B cell (primary cell): Measurements from ENCODE around the gene CIITA. TPM values are rescaled to one million over a fixed set of nuclear protein-coding genes. Genes with fewer than 3 reads are reported as not detected.

Source experiments
- ATAC-seq: fragments of 200-7000 bp; cut with Tn5 transposase; one replicate; pipeline ENCODE4 v1.10.0; 2021; ENCODE audit warnings: low read depth, mild to moderate bottlenecking, moderate number of reproducible peaks, moderate library complexity
- CTCF ChIA-PET: fragments of 350-600 bp; sonication (Branson Sonifier 250); formaldehyde crosslinking; loops from one replicate; lab custom pipeline; 2021; ENCODE audit warnings: antibody characterized with exemption, inconsistent platforms; lab: Charles Lee
- POLR2A ChIA-PET: fragments of 350-600 bp; sonication (Branson Sonifier 250); formaldehyde crosslinking; loops from one replicate; lab custom pipeline; 2021; ENCODE audit warnings: antibody characterized with exemption; lab: Charles Lee
- DNase-seq: peaks from one replicate; pipeline ENCODE4 v3.0.0; 2013
- H2AFZ ChIP-seq: 2 replicates; pipeline ENCODE4 v1.6.1; 2012; ENCODE audit warnings: mild to moderate bottlenecking, low read depth, low read length; ENCODE audit not compliant: insufficient read depth, poor library complexity, severe bottlenecking
- H3K27ac ChIP-seq, 2 donors: 1 replicate in 1 of 2; 2 replicates in 1 of 2; pipeline ENCODE4 v1.5.1; 2012 to 2013; ENCODE audit warnings: low read length in 2 of 2, mild to moderate bottlenecking in 2 of 2, moderate library complexity in 1 of 2
- H3K27me3 ChIP-seq, 4 experiments: fragments of 200-600 bp in 1 of 4; sonication (generic) in 1 of 4; replicated peaks in 1 of 4; 1 replicate in 2 of 4; 2 replicates in 2 of 4; pipeline versions ENCODE4 v1.6.1 to v1.7.0; 2013 to 2016; ENCODE audit warnings: low read length in 3 of 4, mild to moderate bottlenecking in 2 of 4, mixed read lengths in 1 of 4, moderate library complexity in 1 of 4; ENCODE audit not compliant: insufficient read depth in 4 of 4, control insufficient read depth in 3 of 4; ENCODE audit errors: control extremely low read depth in 1 of 4
- H3K36me3 ChIP-seq, 2 experiments: replicated peaks in 1 of 2; 1 replicate in 1 of 2; 2 replicates in 1 of 2; pipeline versions ENCODE4 v1.6.1 to v1.7.1; 2013; ENCODE audit warnings: low read length in 1 of 2; ENCODE audit not compliant: insufficient read depth in 2 of 2, control insufficient read depth in 1 of 2; ENCODE audit errors: control extremely low read depth in 1 of 2, extremely low read depth in 1 of 2
- H3K4me1 ChIP-seq, 2 donors: fragments of 200-600 bp in 1 of 2; sonication (generic) in 1 of 2; 1 replicate in 1 of 2; 2 replicates in 1 of 2; pipeline versions ENCODE4 v1.5.1 to v1.6.1; 2013 to 2017; ENCODE audit warnings: low read length in 2 of 2; ENCODE audit not compliant: control insufficient read depth in 2 of 2, insufficient read depth in 2 of 2
- H3K4me2 ChIP-seq: replicated peaks from 2 replicates; pipeline ENCODE3; 2012; ENCODE audit warnings: mild to moderate bottlenecking, low read depth, low read length; ENCODE audit not compliant: poor library complexity, severe bottlenecking
- H3K4me3 ChIP-seq, 5 experiments: fragments of 200-600 bp in 1 of 5; sonication (generic) in 1 of 5; 1 replicate in 3 of 5; 2 replicates in 2 of 5; pipeline versions ENCODE4 v1.5.1 to v1.7.0; 2011 to 2016; ENCODE audit warnings: low read length in 4 of 5, mild to moderate bottlenecking in 4 of 5, low read depth in 2 of 5, control low read depth in 1 of 5, moderate library complexity in 1 of 5; ENCODE audit not compliant: insufficient read depth in 1 of 5; ENCODE audit errors: control extremely low read depth in 1 of 5, extremely low read depth in 1 of 5
- H3K79me2 ChIP-seq: fragments of 200-600 bp; sonication (generic); one replicate; pipeline ENCODE4 v1.6.0; 2016; ENCODE audit warnings: low read length; ENCODE audit not compliant: control insufficient read depth, insufficient read depth
- H3K9ac ChIP-seq: fragments of 200-600 bp; sonication (generic); 2 replicates; pipeline ENCODE4 v1.6.1; 2017; ENCODE audit warnings: mild to moderate bottlenecking, low read length, moderate library complexity
- H3K9me3 ChIP-seq, 3 donors: one replicate each; pipeline versions ENCODE4 v1.6.1 to v1.7.1; 2013; ENCODE audit warnings: low read length in 2 of 3; ENCODE audit not compliant: control insufficient read depth in 2 of 3, insufficient read depth in 1 of 3; ENCODE audit errors: control extremely low read depth in 1 of 3
- H4K20me1 ChIP-seq: 2 replicates; pipeline ENCODE4 v1.6.0; 2012; ENCODE audit warnings: mild to moderate bottlenecking, low read length; ENCODE audit not compliant: insufficient read depth, control insufficient read depth, poor library complexity, severe bottlenecking
- H3K27ac Mint-ChIP-seq: one replicate; pipeline ENCODE4 v1.8.0; 2021; ENCODE audit warnings: mixed read lengths
- H3K27me3 Mint-ChIP-seq: one replicate; pipeline ENCODE4 v1.8.0; 2021; ENCODE audit warnings: mixed read lengths
- H3K4me1 Mint-ChIP-seq: one replicate; pipeline ENCODE4 v1.8.0; 2021; ENCODE audit warnings: mixed read lengths
- H3K4me3 Mint-ChIP-seq: one replicate; pipeline ENCODE4 v1.8.0; 2021; ENCODE audit warnings: mixed read lengths
- H3K9me3 Mint-ChIP-seq: one replicate; pipeline ENCODE4 v1.8.0; 2022; ENCODE audit warnings: mixed read lengths; ENCODE audit not compliant: insufficient read depth
- CTCF ChIP-seq: fragments of 200-600 bp; IDR thresholded peaks from one replicate; pipeline ENCODE4 v1.8.0; 2022; ENCODE audit warnings: antibody characterized with exemption, mild to moderate bottlenecking
- EZH2 ChIP-seq: IDR thresholded peaks from 2 replicates; pipeline ENCODE4 v1.6.1; 2012; ENCODE audit warnings: borderline replicate concordance, low read depth, mild to moderate bottlenecking, moderate library complexity, low read length; ENCODE audit not compliant: insufficient read depth, poor library complexity, severe bottlenecking
- WGBS: methylation state at CpG from one replicate; pipeline ENCODE4 v1.1.5; 2013; ENCODE audit warnings: missing lambda C conversion rate; ENCODE audit not compliant: insufficient coverage; 5-methylcytosine and 5-hydroxymethylcytosine counted together
- intact Hi-C: fragments of 100-400 bp; cut with micrococcal nuclease; formaldehyde crosslinking; loops from one replicate; pipeline ENCODE4 v1.10.0; 2022
- polyA plus RNA-seq: library from polyadenylated mRNA; depleted of rRNA; stranded (reverse); fragments of >200 nt; gene quantifications from 2 replicates; pipeline ENCODE4 v1.2.3, GENCODE V29; 2012
- total RNA-seq, 2 donors: library from RNA; stranded (reverse); fragments of 120-200 nt in 1 of 2; gene quantifications; 1 replicate in 1 of 2; 2 replicates in 1 of 2; pipeline versions ENCODE4 v1.2.3 to v1.2.4, GENCODE V29; 2013 to 2022

Gene CIITA
- total and polyA plus RNA-seq, 2 donors (not counting 1 experiment from before 2014, with no cell fraction given) = 632 to 719 TPM

- H3K36me3 ChIP-seq = no peaks in the 10 kb centered on the region
- peak; percentile 71 for ATAC-seq
- peak within 1 kb of the TSS; percentile 92 for H3K4me2 ChIP-seq
- H2AFZ ChIP-seq = peak within 1 kb of the TSS; percentile 76
- peaks cover 78% of the 10 kb centered on the region for H3K4me1 Mint-ChIP-seq
- DNase-seq = peak; percentile 96
- H3K9me3 Mint-ChIP-seq = no peaks in the 10 kb centered on the region
- ChIA-PET POLR2A (interaction anchor here (0.5 to 1.6 kb wide), 4 partner anchors 10 to 623 kb away, joined by 3 to 5 read pairs (median 3); no protein-coding TSS in a partner anchor), CTCF (interaction anchor here (1.5 to 3.9 kb wide), 3 partner anchors 9 to 54 kb away, joined by 3 to 21 read pairs (median 11); no protein-coding TSS in a partner anchor)
- no peaks in the 10 kb centered on the region for H3K9me3 ChIP-seq
- H3K79me2 ChIP-seq = peaks cover 70% of the 10 kb centered on the region
- H3K4me3 ChIP-seq = peak within 1 kb of the TSS; percentile 64 to 91 (median 77)
- peak within 1 kb of the TSS; percentile 54 to 83 for H3K27ac ChIP-seq
- intact Hi-C loops = loop anchor here (1.0 to 5.0 kb wide), 2 partner anchors 200 to 908 kb away; partner anchors contain the start of gene RSL1D1
- peak within 1 kb of the TSS; percentile 81 for H3K27ac Mint-ChIP-seq
- TF ChIP-seq EZH2 = no peak
- TF ChIP-seq CTCF = no peak
- H3K4me3 Mint-ChIP-seq = peak within 1 kb of the TSS; percentile 90
- H3K27me3 Mint-ChIP-seq = no peaks in the 10 kb centered on the region
- H3K4me1 ChIP-seq = peaks cover 69 to 79% of the 10 kb centered on the region in 2 donors
- WGBS = under 1% methylated on average over 86 of the region's 86 CpGs
- H3K9ac ChIP-seq = peak within 1 kb of the TSS; percentile 90
- peaks cover 46% of the 10 kb centered on the region for H4K20me1 ChIP-seq
- H3K27me3 ChIP-seq = no peaks in the 10 kb centered on the region
Observed at GRCh38 chr16:10944249-10945064, 67.5 kb downstream of the CIITA start, which contains the start of gene CLEC16A. Gene CLEC16A (plus strand): TSS chr16:10944564. CDS start chr16:10944718, 154 bp downstream.
